ENCODE results near the gene RNF31. TPM values are rescaled to one million over a fixed set of nuclear protein-coding genes. Genes with fewer than 3 reads are reported as not detected.

The RNF31 gene
- total and polyA plus RNA-seq, 2 of the 13 experiments (the other 11 are each of a cell fraction or from before 2014, with no cell fraction given) = 48.2 to 86.8 TPM

DNA sequence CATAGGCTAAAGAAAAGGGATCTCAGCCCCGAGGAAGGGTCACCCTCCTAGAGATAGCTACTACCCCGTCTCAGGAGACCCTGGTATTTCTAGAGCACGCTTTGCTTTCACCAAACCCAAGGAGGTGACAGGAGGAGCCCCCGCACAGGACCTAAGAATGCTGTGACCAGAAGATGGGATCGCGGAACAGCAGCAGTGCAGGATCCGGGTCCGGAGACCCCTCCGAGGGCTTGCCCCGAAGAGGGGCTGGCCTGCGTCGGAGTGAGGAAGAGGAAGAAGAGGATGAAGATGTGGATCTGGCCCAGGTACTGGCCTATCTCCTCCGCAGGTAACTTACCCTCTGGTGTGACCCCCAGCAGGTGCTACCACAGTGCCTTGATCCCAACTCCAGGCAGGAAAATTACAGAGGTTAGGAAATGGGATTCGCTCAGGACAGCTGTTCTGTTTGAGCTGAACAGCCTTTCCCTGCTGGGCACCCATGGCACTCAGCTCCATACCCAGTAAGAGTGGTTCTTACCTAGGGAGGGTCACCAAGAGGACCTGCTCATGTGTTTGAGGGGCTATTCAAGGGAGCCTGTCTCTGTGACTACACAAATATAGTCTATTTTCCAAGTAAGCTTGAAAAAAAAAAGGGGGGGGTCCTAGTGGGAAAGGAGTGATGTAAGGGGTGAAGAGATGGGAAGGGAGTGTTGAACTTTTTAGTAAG lies 31.7 kb upstream of the RNF31 start (continued):
- TF ChIP-seq, protein P1, sequence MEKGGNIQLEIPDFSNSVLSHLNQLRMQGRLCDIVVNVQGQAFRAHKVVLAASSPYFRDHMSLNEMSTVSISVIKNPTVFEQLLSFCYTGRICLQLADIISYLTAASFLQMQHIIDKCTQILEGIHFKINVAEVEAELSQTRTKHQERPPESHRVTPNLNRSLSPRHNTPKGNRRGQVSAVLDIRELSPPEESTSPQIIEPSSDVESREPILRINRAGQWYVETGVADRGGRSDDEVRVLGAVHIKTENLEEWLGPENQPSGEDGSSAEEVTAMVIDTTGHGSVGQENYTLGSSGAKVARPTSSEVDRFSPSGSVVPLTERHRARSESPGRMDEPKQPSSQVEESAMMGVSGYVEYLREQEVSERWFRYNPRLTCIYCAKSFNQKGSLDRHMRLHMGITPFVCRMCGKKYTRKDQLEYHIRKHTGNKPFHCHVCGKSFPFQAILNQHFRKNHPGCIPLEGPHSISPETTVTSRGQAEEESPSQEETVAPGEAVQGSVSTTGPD (CRISPR knock-in tag; IDR thresholded peaks at IDR 0.05) = peak; percentile 87; the same call in 1 of the 2 replicates
- TF ChIP-seq ZNF101 (CRISPR knock-in tag; IDR thresholded peaks at IDR 0.05; ENCODE audit: borderline replicate concordance, low read depth) = no peak
- TF ChIP-seq, protein P2, sequence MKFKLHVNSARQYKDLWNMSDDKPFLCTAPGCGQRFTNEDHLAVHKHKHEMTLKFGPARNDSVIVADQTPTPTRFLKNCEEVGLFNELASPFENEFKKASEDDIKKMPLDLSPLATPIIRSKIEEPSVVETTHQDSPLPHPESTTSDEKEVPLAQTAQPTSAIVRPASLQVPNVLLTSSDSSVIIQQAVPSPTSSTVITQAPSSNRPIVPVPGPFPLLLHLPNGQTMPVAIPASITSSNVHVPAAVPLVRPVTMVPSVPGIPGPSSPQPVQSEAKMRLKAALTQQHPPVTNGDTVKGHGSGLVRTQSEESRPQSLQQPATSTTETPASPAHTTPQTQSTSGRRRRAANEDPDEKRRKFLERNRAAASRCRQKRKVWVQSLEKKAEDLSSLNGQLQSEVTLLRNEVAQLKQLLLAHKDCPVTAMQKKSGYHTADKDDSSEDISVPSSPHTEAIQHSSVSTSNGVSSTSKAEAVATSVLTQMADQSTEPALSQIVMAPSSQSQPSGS (CRISPR knock-in tag; IDR thresholded peaks at IDR 0.05) = no peak
- TF ChIP-seq ZNF747 (CRISPR knock-in tag; IDR thresholded peaks at IDR 0.05; ENCODE audit: borderline replicate concordance) = no peak
- peak; percentile 53 for TF ChIP-seq ZNF883 (CRISPR knock-in tag; IDR thresholded peaks at IDR 0.05; ENCODE audit: not compliant biosample characterization)
- TF ChIP-seq ZSCAN9 (CRISPR knock-in tag; IDR thresholded peaks at IDR 0.05; ENCODE audit: borderline replicate concordance) = no peak
- TF ChIP-seq ZNF709 (CRISPR knock-in tag; IDR thresholded peaks at IDR 0.05) = no peak
- no peak for TF ChIP-seq SRF (IDR thresholded peaks at IDR 0.05; ENCODE audit: low read depth, low read length)
- no peak for TF ChIP-seq ZNF329 (CRISPR knock-in tag; IDR thresholded peaks at IDR 0.05; ENCODE audit: low read depth)
- no peak for TF ChIP-seq HNRNPK (IDR thresholded peaks at IDR 0.05; ENCODE audit: low read depth, low read length, poor library complexity, severe bottlenecking)
- TF ChIP-seq, protein P3, sequence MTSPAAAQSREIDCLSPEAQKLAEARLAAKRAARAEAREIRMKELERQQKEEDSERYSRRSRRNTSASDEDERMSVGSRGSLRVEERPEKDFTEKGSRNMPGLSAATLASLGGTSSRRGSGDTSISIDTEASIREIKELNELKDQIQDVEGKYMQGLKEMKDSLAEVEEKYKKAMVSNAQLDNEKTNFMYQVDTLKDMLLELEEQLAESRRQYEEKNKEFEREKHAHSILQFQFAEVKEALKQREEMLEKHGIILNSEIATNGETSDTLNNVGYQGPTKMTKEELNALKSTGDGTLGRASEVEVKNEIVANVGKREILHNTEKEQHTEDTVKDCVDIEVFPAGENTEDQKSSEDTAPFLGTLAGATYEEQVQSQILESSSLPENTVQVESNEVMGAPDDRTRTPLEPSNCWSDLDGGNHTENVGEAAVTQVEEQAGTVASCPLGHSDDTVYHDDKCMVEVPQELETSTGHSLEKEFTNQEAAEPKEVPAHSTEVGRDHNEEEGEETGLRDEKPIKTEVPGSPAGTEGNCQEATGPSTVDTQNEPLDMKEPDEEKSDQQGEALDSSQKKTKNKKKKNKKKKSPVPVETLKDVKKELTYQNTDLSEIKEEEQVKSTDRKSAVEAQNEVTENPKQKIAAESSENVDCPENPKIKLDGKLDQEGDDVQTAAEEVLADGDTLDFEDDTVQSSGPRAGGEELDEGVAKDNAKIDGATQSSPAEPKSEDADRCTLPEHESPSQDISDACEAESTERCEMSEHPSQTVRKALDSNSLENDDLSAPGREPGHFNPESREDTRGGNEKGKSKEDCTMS (CRISPR knock-in tag; conservative IDR thresholded peaks at IDR 0.05) = 0 out of 2 replicates have a peak, but pooled peaks have one; percentile 64
- no peak for TF ChIP-seq TBL1XR1 (IDR thresholded peaks at IDR 0.05; ENCODE audit: borderline replicate concordance, low read length, partially characterized antibody)
- 0 out of 2 replicates have a peak, but pooled peaks have one; percentile 36 for TF ChIP-seq ZNF337 (CRISPR knock-in tag; IDR thresholded peaks at IDR 0.05; ENCODE audit: borderline replicate concordance, low read depth)
- TF ChIP-seq NR2F2 (IDR thresholded peaks at IDR 0.05; ENCODE audit: borderline replicate concordance, low read depth) = no peak
- 0 out of 2 replicates have a peak, but pooled peaks have one; percentile 9 for TF ChIP-seq ZNF224 (CRISPR knock-in tag; IDR thresholded peaks at IDR 0.05)
- TF ChIP-seq ZNF256 (CRISPR knock-in tag; conservative IDR thresholded peaks at IDR 0.05) = 0 out of 2 replicates have a peak, but pooled peaks have one; percentile 60
- 0 out of 2 replicates have a peak, but pooled peaks have one; percentile 56 for TF ChIP-seq ZNF615 (CRISPR knock-in tag; IDR thresholded peaks at IDR 0.05; ENCODE audit: borderline replicate concordance)
- TF ChIP-seq, protein P4, sequence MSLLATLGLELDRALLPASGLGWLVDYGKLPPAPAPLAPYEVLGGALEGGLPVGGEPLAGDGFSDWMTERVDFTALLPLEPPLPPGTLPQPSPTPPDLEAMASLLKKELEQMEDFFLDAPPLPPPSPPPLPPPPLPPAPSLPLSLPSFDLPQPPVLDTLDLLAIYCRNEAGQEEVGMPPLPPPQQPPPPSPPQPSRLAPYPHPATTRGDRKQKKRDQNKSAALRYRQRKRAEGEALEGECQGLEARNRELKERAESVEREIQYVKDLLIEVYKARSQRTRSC (CRISPR knock-in tag; IDR thresholded peaks at IDR 0.05; ENCODE audit: low read depth) = 0 out of 2 replicates have a peak, but pooled peaks have one; percentile 5
- no peak for TF ChIP-seq NKX3-1 (CRISPR knock-in tag; IDR thresholded peaks at IDR 0.05)
- no peak for TF ChIP-seq RNF2 (conservative IDR thresholded peaks at IDR 0.05; ENCODE audit: low read depth)
- TF ChIP-seq DNMT1 (CRISPR knock-in tag; IDR thresholded peaks at IDR 0.05) = peak; percentile 92; the same call in 1 of the 2 replicates
- no peak for TF ChIP-seq ZNF432 (CRISPR knock-in tag; IDR thresholded peaks at IDR 0.05; ENCODE audit: borderline replicate concordance)
- peak; percentile 64; the same call in 1 of the 2 replicates for TF ChIP-seq ATF7-NPFF (CRISPR knock-in tag; IDR thresholded peaks at IDR 0.05; ENCODE audit: low read depth)
- no peak for TF ChIP-seq PAX8 (CRISPR knock-in tag; IDR thresholded peaks at IDR 0.05; ENCODE audit: borderline replicate concordance)

Measured in HepG2 (cell line).